Measurements from ENCODE around the gene SYNPR.

- TF ChIP-seq PATZ1 (CRISPR knock-in tag; IDR thresholded peaks at IDR 0.05; ENCODE audit: borderline replicate concordance) = no peak
- no peak for TF ChIP-seq POU6F1 (CRISPR knock-in tag; IDR thresholded peaks at IDR 0.05; ENCODE audit: borderline replicate concordance, low read depth)
These were observed 277.7 kb downstream of the SYNPR start for GRCh38 chr3:63555767-63556166.

Data from SK-N-SH treated with all-trans-retinoic acid at 6 μM for 48 hours (cell line).